Thyroid gland (tissue), 4 donors: Measurements from ENCODE around the gene NDC1.

ENCODE experiments used
- CTCF ChIP-seq, 6 experiments: fragments of 200-600 bp in 3 of 6; fragments of 450-650 bp in 3 of 6; sonication (generic) in 3 of 6; IDR thresholded peaks; one replicate each; pipeline ENCODE4 v1.5.1; 2016 to 2019; ENCODE audit warnings: antibody characterized with exemption in 6 of 6, mild to moderate bottlenecking in 2 of 6, inconsistent platforms in 1 of 6, moderate library complexity in 1 of 6
- POLR2A ChIP-seq, 2 donors: fragments of 450-650 bp; IDR thresholded peaks; one replicate each; pipeline ENCODE4 v1.6.1; 2017; ENCODE audit warnings: antibody characterized with exemption in 2 of 2, mild to moderate bottlenecking in 2 of 2, moderate library complexity in 1 of 2

GRCh38 chr1:53777272-53777671, 60.8 kb downstream of the NDC1 start:
- TF ChIP-seq POLR2A (IDR thresholded peaks at IDR 0.05) (no peak), CTCF (IDR thresholded peaks at IDR 0.05) (no peak)
